WI38 (cell line): ENCODE measurements around the gene SLC38A9.

Source experiments
- H3K4me3 ChIP-seq: 2 replicates; pipeline ENCODE4 v1.5.1; 2011; ENCODE audit warnings: low read depth, mild to moderate bottlenecking, control low read depth, low read length
- CTCF ChIP-seq: IDR thresholded peaks from 2 replicates; pipeline ENCODE4 v1.5.1; 2012; ENCODE audit warnings: low read depth, mild to moderate bottlenecking, control low read depth, low read length

Gene SLC38A9

GRCh38 chr5:55584398-55585205, 127.5 kb downstream of the SLC38A9 start:
- no peak for TF ChIP-seq CTCF
- H3K4me3 ChIP-seq, result no peak overlapping the region

DNA sequence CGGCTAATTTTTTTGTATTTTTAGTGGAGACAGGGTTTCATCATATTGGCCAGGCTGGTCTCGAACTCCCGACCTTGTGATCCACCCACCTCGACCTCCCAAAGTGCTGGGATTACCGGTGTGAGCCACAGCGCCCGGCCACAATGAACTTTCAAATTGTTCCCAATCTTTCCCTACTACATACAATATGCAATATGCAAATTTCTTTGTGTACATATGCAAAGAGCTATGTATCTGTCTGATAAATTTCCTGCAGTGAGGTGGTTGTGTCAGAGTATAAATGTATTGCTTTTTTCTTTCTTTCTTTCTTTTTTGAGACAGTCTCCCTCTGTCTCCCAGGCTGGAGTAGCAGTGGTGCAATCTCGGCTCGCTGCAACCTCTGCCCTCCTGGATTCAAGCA, 128.5 kb downstream of the SLC38A9 start:
- no peak for TF ChIP-seq CTCF
- H3K4me3 ChIP-seq, result no peak overlapping the region

DNA sequence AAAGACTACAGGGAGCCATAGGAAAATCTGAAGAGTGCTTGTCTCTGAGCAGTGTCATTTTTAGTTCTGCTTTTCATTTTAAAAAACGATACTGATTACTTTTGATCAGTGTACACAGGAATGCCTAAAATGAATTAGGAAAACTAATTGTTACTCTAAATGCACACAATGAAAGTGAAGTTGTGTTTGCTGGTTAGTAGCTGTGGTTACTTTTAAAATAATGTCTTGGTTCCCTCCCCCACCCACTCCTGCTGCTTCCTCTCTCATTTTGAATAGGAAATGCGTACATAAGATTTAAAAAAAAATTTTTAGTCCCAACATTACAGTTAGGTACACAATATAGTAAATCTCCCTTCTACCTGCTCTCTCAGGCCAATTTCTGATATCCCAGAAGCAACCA, 129.9 kb downstream of the SLC38A9 start:
- no peak for TF ChIP-seq CTCF
- no peak overlapping the region for H3K4me3 ChIP-seq

GRCh38 chr5:55580042-55580441, 132.1 kb downstream of the SLC38A9 start:
- TF ChIP-seq CTCF, result no peak
- H3K4me3 ChIP-seq, result no peak overlapping the region

DNA sequence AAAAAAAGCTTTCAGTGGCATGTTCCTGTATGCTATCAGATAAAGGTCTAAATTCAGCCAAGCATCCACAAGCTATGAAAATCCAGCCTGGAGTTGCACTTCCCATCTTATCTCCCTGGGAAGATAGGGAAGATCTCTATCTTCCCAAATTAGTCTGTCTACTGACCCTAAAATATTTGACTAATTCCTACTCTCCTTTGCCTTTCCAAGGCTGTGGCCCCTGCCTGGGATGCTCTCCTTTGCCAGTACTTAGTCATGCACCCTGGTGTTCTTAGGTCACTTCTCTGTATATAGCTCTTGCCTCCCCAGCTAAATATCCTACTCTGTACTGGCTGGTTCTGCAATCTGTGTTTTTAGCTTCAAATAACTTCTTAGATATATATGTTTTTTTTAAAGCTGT, 133.4 kb downstream of the SLC38A9 start:
- TF ChIP-seq CTCF, result no peak
- H3K4me3 ChIP-seq, result no peak overlapping the region

- no peak for TF ChIP-seq CTCF
- no peak overlapping the region for H3K4me3 ChIP-seq
Measured at GRCh38 chr5:55577353-55578060, 134.6 kb downstream of the SLC38A9 start.

- TF ChIP-seq CTCF, result no peak
- H3K4me3 ChIP-seq, result no peak overlapping the region
Measured at GRCh38 chr5:55576661-55577060, 135.5 kb downstream of the SLC38A9 start.
